GM12891 (cell line): ENCODE data around the gene CTXND1.

Source experiments
- POLR2A ChIP-seq: IDR thresholded peaks from 2 replicates; pipeline ENCODE4 v1.6.1; 2011; ENCODE audit warnings: low read depth, low read length, control low read depth
- POLR2AphosphoS5 ChIP-seq: IDR thresholded peaks from 2 replicates; pipeline ENCODE4 v1.6.1; 2011; ENCODE audit warnings: low read depth, low read length, control low read depth
- POU2F2 ChIP-seq: IDR thresholded peaks from 2 replicates; pipeline ENCODE4 v1.6.1; 2011; ENCODE audit warnings: low read depth, mild to moderate bottlenecking, control low read depth, low read length, moderate library complexity

- TF ChIP-seq POLR2AphosphoS5, result no peak
- TF ChIP-seq POLR2A, result no peak
- no peak for TF ChIP-seq POU2F2
These were observed 48.6 kb downstream of the CTXND1 start for GRCh38 chr15:80203361-80203885.
